Gastroesophageal sphincter (tissue), 4 donors: ENCODE data around the gene TNNT2. TPM values are rescaled to one million over a fixed set of nuclear protein-coding genes. Genes with fewer than 3 reads are reported as not detected.

ENCODE experiments used
- ATAC-seq: fragments of 150-250 bp; one replicate; pipeline ENCODE4 v1.9.1; 2016; ENCODE audit warnings: mild to moderate bottlenecking, moderate library complexity
- H3K27ac ChIP-seq, 4 donors: fragments of 200-600 bp; sonication (generic) in 3 of 4; 1 replicate in 3 of 4; 2 replicates in 1 of 4; pipeline ENCODE4 v1.5.1; 2016 to 2019
- H3K27me3 ChIP-seq: fragments of 200-600 bp; sonication (generic); one replicate; pipeline ENCODE4 v1.5.1; 2019
- H3K36me3 ChIP-seq, 2 donors: fragments of 200-600 bp; sonication (generic); one replicate each; pipeline ENCODE4 v1.5.1; 2019; ENCODE audit warnings: control low read depth in 1 of 2
- H3K4me1 ChIP-seq, 3 donors: fragments of 200-600 bp; sonication (generic); 1 replicate in 2 of 3; 2 replicates in 1 of 3; pipeline ENCODE4 v1.5.1; 2016 to 2019; ENCODE audit warnings: control low read depth in 2 of 3
- H3K4me3 ChIP-seq, 2 donors: fragments of 200-600 bp; sonication (generic); one replicate each; pipeline ENCODE4 v1.5.1; 2019; ENCODE audit warnings: mild to moderate bottlenecking in 1 of 2, moderate library complexity in 1 of 2
- H3K9me3 ChIP-seq, 3 donors: fragments of 200-600 bp; sonication (generic); one replicate each; pipeline ENCODE4 v1.5.1; 2017 to 2019; ENCODE audit warnings: control low read depth in 2 of 3
- CTCF ChIP-seq, 4 experiments: fragments of 200-600 bp in 2 of 4; fragments of 450-650 bp in 2 of 4; sonication (generic) in 1 of 4; IDR thresholded peaks; one replicate each; pipeline ENCODE4 v1.5.1; 2017 to 2019; ENCODE audit warnings: antibody characterized with exemption in 4 of 4, mild to moderate bottlenecking in 2 of 4, moderate library complexity in 2 of 4
- EP300 ChIP-seq: sonication (generic); formaldehyde crosslinking; IDR thresholded peaks from one replicate; pipeline ENCODE4 v1.6.1; 2017; ENCODE audit warnings: antibody characterized with exemption, mild to moderate bottlenecking
- POLR2A ChIP-seq, 2 donors: fragments of 450-650 bp; IDR thresholded peaks; one replicate each; pipeline ENCODE4 v1.6.1; 2017; ENCODE audit warnings: antibody characterized with exemption in 2 of 2, mild to moderate bottlenecking in 2 of 2, moderate library complexity in 1 of 2
- POLR2AphosphoS5 ChIP-seq: sonication (generic); formaldehyde crosslinking; IDR thresholded peaks from one replicate; pipeline ENCODE4 v1.6.1; 2017; ENCODE audit warnings: antibody characterized with exemption
- WGBS, 2 donors: methylation state at CpG; one replicate each; pipeline ENCODE4 v1.1.5; 2018; ENCODE audit warnings: low coverage in 1 of 2; 5-methylcytosine and 5-hydroxymethylcytosine counted together
- total RNA-seq, 4 donors: library from RNA; depleted of rRNA; stranded (reverse); fragments of >200 nt; gene quantifications; one replicate each; pipeline ENCODE4 v1.1.0, GENCODE V29; 2016

The TNNT2 gene
- total RNA-seq, 4 donors from 2014 or later, result 0.47 to 0.94 (median 0.81) TPM; not detected in 1

GRCh38 chr1:201422026-201422425 is 44.5 kb upstream of the TNNT2 start:
- H3K9me3 ChIP-seq, result peaks cover 0 to 5% (median 0%) of the 10 kb centered on the region in 3 donors
- no peak overlapping the region for H3K27ac ChIP-seq
- H3K36me3 ChIP-seq, result no peaks in the 10 kb centered on the region
- no peaks in the 10 kb centered on the region for H3K27me3 ChIP-seq
- ATAC-seq, result no peak
- no peaks in the 10 kb centered on the region for H3K4me1 ChIP-seq
- 75 to 92% methylated on average over 2 of the region's 3 CpGs for WGBS, 2 donors
- no peak for TF ChIP-seq EP300
- no peak for TF ChIP-seq POLR2A (IDR thresholded peaks at IDR 0.05)
- no peak for TF ChIP-seq POLR2AphosphoS5
- TF ChIP-seq CTCF (IDR thresholded peaks at IDR 0.05), result no peak
- no peak overlapping the region for H3K4me3 ChIP-seq

GRCh38 chr1:201421041-201421440 is 43.6 kb upstream of the TNNT2 start:
- no peak for TF ChIP-seq POLR2AphosphoS5
- no peak for TF ChIP-seq EP300
- no peak for TF ChIP-seq CTCF (IDR thresholded peaks at IDR 0.05)
- no peak for TF ChIP-seq POLR2A (IDR thresholded peaks at IDR 0.05)
- no peaks in the 10 kb centered on the region for H3K36me3 ChIP-seq
- ATAC-seq, result no peak
- WGBS, 2 donors, result 73 to 86% methylated on average over 3 to 7 of the region's 8 CpGs
- H3K4me1 ChIP-seq, result no peaks in the 10 kb centered on the region
- H3K27ac ChIP-seq, result no peak overlapping the region
- H3K4me3 ChIP-seq, result no peak overlapping the region
- H3K27me3 ChIP-seq, result no peaks in the 10 kb centered on the region
- H3K9me3 ChIP-seq, result peaks cover 0 to 5% (median 0%) of the 10 kb centered on the region in 3 donors

GRCh38 chr1:201420608-201421002 is 43.1 kb upstream of the TNNT2 start:
- H3K27ac ChIP-seq, result no peak overlapping the region
- ATAC-seq, result no peak
- H3K27me3 ChIP-seq, result no peaks in the 10 kb centered on the region
- peaks cover 0 to 5% (median 0%) of the 10 kb centered on the region in 3 donors for H3K9me3 ChIP-seq
- WGBS, 2 donors, result 71 to 75% methylated on average over 1 to 2 of the region's 7 CpGs
- TF ChIP-seq POLR2A (IDR thresholded peaks at IDR 0.05) (no peak), EP300 (no peak), POLR2AphosphoS5 (no peak), CTCF (IDR thresholded peaks at IDR 0.05) (no peak)
- H3K4me3 ChIP-seq, result no peak overlapping the region
- H3K36me3 ChIP-seq, result no peaks in the 10 kb centered on the region
- H3K4me1 ChIP-seq, result no peaks in the 10 kb centered on the region

DNA sequence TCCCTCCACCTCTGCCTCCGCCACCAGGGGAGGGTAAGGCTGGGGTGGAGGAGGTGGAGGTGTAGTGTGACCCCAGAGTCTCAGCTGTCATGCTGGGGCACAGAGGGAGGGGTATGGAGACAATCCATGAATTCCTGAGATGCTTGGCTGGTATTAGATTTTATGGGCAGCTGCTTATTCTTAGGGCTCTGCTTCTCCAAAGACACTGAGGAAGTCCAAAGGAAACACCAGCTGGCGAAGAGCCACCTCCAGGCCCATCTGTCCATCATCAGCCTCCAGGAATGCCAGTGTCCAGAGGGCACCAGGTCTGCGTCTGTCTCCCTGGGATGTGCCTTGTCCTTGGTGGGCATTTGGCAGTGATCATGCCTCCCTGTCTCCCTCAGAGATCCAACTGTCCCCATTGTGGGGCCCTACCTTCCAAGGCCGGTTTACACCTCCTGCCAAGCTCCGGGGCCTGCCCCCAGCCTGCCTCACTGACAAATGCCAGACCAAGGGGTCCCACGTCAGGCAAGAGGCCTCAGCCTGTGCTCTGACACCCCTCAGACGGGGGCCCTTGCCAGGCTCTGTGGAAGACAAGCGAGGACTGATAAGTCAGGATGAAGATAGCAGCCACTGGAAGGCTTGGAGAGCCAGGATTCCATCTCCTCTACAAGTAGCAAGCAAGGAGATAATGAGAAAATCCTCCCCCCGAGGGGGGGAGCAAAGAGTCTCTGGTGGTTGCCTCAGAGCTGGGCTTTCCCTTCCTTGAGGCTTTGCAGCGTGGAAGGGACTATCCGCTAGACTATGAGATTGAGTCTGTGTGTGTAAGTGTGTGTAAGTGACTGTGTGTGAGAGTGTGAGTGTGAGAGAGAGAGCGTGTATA is 42.5 kb upstream of the TNNT2 start:
- Histone ChIP-seq H3K4me1 (no peaks in the 10 kb centered on the region), H3K27me3 (no peaks in the 10 kb centered on the region), H3K4me3 (no peak overlapping the region), H3K9me3 (peaks cover 0 to 5% (median 0%) of the 10 kb centered on the region in 3 donors), H3K36me3 (no peaks in the 10 kb centered on the region), H3K27ac (no peak overlapping the region)
- TF ChIP-seq POLR2A (IDR thresholded peaks at IDR 0.05), result no peak
- no peak for TF ChIP-seq POLR2AphosphoS5
- TF ChIP-seq EP300, result no peak
- no peak for TF ChIP-seq CTCF (IDR thresholded peaks at IDR 0.05)
- ATAC-seq, result no peak
- WGBS, 2 donors, result 86 to 95% methylated on average over 3 of the region's 12 CpGs

- ATAC-seq, result no peak
- WGBS, 2 donors, result 85 to 100% methylated on average over 2 to 4 of the region's 4 CpGs
- no peaks in the 10 kb centered on the region for H3K36me3 ChIP-seq
These were observed 41.8 kb upstream of the TNNT2 start for GRCh38 chr1:201419256-201419655.

More at GRCh38 chr1:201419256-201419655, 41.8 kb upstream of the TNNT2 start:
- H3K4me3 ChIP-seq, result no peak overlapping the region
- no peaks in the 10 kb centered on the region for H3K27me3 ChIP-seq
- H3K4me1 ChIP-seq, result no peaks in the 10 kb centered on the region
- H3K9me3 ChIP-seq, result no peaks in the 10 kb centered on the region
- H3K27ac ChIP-seq, result no peak overlapping the region
- TF ChIP-seq POLR2A (IDR thresholded peaks at IDR 0.05) (no peak), CTCF (IDR thresholded peaks at IDR 0.05) (no peak), EP300 (no peak), POLR2AphosphoS5 (no peak)
